ENCODE data around the gene MAGEA2B.
"Not testable (repeated sequence)": the region's sequence is repeated elsewhere in the genome, so short reads cannot be mapped to it uniquely, and the experiment has no call there.

The MAGEA2B gene

DNA sequence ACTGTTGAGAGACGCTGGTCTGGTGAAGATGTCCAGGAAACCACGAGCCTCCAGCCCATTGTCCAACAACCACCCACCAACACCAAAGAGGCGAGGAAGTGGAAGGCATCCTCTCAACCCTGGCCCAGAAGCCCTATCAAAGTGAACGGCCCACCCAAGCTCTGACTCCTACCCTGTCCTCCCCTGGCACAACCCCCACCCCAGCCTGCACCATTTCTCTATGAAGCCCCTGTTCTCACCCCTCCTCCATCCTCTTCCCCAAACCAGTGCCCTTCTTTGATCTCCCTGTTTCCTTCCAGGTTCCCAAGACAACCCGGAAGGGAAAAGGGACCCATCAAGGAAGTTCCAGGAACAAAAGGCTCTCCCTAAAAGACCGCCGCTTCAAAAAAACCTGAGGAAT, 45.1 kb downstream of the MAGEA2B start:
- DNase-seq: not testable (repeated sequence)

DNA sequence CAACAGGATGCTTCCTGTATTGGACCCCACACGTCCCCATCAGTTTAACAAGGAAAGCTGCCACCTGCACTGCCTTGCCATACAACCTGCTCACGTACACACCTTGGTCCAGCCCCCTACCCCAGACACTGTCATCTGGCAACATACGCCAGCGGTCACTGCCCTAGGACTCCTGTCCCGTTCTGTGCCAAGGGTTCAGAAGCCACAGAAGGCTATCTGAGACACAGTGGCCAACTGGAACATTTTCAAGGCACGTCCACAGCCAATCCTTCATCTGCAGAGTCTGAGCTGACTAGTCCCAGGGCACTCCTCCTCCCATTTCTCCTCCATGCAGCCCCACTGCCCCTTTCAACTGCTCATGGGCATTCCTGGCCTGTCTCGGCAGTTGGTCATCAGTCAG, 47.2 kb downstream of the MAGEA2B start:
- DNase-seq: not testable (repeated sequence)

- not testable (repeated sequence) for DNase-seq
These were observed 52.1 kb downstream of the MAGEA2B start for GRCh38 chrX:152766562-152766961.

Data from NCI-H1417 (cell line).